GM12874 (cell line): ENCODE data around the gene NHLRC4.

Experiments
- TF ChIP-seq, protein P1 (sequence below): IDR thresholded peaks from 2 replicates; pipeline ENCODE4 v1.5.1; 2011; ENCODE audit warnings: low read depth, mild to moderate bottlenecking, control low read depth, low read length, moderate library complexity; ENCODE audit not compliant: insufficient read depth

The NHLRC4 gene

DNA sequence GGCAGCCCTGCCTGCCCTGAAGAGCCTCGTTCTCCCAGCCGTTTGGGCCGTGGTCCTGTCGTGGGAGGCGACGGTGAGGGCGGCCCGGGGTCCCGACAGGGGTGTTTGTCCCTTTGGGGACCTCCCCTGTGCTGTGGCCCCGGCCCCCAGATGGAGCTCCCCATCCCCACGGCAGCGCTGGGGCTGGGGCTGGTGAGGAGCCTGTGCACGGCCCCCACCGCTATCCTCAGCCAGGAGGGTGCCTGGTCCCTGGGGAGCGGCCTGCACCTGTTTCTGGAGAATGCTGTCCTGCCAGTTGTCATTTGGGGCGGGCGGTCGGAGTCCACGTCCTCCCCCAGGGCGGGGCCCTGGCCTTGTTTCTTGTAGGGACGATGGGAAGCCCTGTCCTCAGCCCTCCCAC lies 32.7 kb upstream of the NHLRC4 start:
- TF ChIP-seq, protein P1, sequence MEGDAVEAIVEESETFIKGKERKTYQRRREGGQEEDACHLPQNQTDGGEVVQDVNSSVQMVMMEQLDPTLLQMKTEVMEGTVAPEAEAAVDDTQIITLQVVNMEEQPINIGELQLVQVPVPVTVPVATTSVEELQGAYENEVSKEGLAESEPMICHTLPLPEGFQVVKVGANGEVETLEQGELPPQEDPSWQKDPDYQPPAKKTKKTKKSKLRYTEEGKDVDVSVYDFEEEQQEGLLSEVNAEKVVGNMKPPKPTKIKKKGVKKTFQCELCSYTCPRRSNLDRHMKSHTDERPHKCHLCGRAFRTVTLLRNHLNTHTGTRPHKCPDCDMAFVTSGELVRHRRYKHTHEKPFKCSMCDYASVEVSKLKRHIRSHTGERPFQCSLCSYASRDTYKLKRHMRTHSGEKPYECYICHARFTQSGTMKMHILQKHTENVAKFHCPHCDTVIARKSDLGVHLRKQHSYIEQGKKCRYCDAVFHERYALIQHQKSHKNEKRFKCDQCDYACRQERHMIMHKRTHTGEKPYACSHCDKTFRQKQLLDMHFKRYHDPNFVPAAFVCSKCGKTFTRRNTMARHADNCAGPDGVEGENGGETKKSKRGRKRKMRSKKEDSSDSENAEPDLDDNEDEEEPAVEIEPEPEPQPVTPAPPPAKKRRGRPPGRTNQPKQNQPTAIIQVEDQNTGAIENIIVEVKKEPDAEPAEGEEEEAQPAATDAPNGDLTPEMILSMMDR, result no peak

DNA sequence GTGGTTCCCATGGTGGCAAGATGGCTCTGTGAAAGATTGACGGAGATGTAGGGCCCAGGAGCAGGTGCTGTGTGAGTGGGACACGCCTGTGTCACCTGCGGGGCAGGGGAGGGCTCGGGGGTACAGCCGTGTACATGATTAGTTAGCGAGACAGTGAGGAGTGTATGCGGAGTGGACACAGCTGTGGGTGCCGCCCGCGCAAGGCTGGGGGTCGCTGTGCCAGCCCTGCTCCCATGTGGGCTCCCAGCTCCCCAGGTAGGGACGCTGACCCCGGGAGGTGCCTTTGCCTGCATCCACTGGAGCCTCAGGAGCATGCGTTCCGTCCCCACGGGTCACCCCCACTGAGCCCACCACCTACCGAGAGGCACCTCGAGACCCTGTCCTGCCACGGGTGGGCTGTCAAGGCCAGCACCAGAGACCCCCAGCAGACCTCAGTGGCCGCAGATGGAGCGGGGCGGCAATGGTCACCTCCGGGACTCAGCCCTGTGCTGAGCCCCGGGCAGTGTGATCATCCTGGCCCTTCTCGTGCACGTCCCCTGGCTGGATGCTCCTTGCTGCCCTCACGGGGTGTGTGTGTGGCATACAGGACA lies 31.9 kb upstream of the NHLRC4 start:
- TF ChIP-seq, protein P1, result no peak

DNA sequence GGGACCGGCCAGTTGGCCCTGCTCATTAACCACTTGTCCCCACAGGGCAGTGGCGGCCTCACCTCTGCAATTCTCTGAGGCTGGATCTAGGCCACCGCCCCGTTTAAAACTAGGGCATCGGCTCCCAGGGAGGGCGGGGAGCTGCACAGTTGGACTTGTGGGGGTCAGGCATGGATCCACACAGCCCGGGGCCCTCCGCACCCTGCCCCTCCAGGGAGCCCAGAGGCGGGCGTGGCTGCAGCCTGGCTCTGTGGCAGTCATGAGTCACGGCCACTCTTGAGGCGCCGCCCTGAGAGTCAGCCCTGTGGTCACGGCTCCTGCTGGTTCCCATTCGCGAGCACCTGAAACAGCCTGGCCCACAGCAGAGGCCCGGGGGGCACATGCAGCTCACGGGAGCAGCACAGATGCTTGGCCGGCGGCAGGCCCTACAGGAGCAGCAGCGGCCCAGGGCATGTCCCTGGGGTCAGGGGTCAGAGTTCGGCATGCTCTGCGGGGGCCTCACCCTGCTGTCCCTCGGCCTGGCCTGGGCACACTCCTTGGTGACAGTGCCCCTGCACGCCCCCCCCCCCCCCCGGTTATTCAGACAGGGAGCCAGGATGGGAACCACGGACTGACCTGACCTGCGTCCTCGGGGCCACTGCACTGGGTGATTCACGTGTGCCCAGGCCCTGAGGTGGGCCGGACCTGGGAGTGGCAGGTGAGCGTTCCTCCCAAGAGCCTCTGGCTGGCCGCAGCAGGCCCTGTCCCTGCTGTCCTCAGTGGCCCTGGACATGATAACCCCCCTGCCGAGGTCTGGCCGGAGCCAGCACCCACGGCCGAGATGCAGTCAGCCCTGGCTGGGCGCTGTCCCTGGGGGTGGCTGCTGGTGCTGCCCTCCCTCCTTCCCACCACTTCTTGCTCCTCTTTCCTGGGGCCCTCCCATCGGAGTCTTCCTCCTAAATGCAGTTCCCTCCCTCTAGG lies 31.1 kb upstream of the NHLRC4 start:
- TF ChIP-seq, protein P1, result no peak

DNA sequence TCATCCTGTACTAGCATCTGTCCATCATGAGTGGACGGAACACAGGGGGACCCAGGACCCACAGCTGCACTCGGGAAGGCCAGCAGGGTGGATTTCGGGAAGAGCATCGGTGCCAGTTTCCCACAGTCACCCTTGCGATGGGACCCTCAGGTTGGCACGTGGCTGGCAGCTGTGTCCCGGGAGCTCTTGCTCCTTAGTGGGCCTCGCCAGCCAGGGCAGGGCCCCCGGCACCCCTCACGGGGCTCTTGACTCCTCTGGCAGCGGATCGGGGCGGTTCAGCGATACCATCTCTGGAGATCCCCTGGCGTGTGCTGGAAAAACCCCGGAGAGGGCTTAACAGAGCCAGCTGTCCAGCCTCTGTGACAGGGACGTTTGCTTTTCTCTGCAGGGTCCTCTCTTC lies 30.1 kb upstream of the NHLRC4 start:
- TF ChIP-seq, protein P1, result no peak

DNA sequence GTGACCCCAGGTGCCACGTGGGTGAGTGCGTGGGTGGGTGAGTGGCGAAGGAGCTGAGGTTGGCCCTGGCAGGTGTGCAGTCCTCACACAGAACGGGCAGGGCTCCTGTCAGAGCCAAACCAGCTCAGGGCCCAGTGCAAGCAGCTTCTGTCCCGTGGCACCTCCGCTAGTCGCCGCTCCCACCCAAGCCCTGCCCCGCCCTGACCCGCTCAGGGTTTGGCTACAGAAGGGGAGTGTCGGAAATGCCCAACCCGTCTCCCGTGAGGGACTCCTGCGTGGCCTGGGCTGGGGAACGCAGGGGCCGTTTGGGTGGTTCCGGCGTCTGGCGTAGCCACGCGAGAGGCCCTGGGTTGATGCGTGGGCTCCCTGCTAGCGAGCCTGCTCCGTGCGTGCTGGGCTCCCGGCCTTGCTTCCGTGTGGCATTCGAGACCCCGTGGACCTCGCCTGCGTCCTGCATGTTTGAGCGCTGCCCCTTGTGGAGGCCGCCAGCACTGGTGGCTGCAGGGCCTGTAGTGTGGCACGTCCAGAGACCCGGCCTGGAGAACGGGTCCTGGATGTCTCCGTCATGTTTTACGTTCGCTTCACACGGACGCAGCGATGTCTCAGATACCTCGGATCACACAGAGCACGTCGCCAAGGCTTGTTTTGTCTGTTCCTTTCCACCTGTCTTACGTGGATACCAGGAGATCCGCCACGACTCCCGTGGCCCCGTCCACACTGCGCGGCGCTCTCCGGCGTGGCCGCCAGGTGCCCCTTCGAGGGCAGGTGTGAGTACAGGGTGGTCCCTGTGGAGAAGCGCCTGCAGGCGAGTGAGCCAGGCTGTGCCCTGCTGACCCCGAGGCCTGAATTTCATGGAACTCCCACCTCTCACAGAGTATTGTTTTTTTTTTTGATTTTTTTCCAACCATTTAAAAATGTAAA lies 29.1 kb upstream of the NHLRC4 start:
- TF ChIP-seq, protein P1, result 0 out of 2 replicates have a peak, but pooled peaks have one; percentile 4

DNA sequence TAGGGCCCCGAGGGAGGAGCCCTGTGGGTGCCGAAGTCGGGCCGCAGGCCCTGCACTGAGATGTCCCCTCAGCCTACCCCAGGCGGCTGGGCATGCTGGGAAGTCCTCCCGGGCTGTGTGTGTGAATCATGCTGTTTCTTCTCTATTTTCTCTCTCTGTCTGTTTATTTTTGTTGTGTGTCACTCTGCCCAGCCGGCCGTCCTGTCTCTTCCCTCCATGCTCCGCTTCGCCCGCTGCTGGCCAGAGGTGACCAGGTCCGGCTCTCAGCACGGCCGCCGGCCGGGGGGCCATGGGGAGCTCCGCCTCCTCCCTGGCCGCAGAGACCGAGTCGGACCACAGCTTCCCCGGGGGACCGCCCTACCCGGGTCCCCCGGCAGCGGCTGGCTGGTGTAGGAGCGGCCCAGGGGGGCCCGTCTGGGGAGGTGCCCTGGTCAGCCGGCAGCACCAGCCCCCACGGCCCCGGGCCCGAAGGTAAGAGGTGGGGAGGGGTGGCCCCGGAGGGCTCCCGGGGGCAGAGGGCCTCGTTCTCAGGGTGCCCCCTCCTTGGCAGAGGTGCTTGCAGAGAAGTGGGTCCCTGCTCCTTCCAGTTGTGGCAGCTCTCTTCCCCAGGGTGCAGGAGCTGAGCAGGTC lies 26.8 kb upstream of the NHLRC4 start:
- TF ChIP-seq, protein P1, result no peak
